ENCODE measurements around the gene PSPH. TPM values are rescaled to one million over a fixed set of nuclear protein-coding genes. Genes with fewer than 3 reads are reported as not detected.
"Not testable (repeated sequence)": the region's sequence is repeated elsewhere in the genome, so short reads cannot be mapped to it uniquely, and the experiment has no call there.

The PSPH gene
- total RNA-seq, 1 donor from 2014 or later: 51.6 TPM

DNA sequence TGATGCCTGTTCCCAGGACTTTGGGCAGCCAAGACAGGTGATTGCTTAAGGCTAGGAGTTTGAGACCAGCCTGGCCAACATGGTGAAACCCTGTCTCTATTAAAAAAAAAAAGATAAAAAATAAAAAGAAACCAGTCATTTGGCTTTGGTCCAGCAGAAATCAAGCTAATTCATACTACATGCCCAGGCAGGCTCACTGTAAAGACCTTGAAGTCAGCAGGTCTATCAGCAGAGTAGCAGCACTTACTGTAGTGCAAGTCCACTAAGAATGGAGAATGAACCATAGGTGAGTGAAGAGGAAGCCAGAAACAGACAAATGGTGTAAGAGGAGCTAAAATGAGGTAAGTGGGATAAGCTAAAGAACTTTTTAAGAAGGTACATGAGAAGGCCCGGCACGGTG lies 24.7 kb downstream of the PSPH start:
- Mint-ChIP-seq H3K27me3 (ENCODE audit: unreplicated experiment) (no peaks in the 10 kb centered on the region), H3K9me3 (ENCODE audit: unreplicated experiment) (no peaks in the 10 kb centered on the region), H3K4me3 (ENCODE audit: unreplicated experiment) (no peak overlapping the region), H3K27ac (ENCODE audit: unreplicated experiment) (no peak overlapping the region), H3K36me3 (ENCODE audit: unreplicated experiment) (peaks cover 4% of the 10 kb centered on the region), H3K4me1 (ENCODE audit: low read depth, unreplicated experiment) (no peaks in the 10 kb centered on the region)
- TF ChIP-seq, protein P1, sequence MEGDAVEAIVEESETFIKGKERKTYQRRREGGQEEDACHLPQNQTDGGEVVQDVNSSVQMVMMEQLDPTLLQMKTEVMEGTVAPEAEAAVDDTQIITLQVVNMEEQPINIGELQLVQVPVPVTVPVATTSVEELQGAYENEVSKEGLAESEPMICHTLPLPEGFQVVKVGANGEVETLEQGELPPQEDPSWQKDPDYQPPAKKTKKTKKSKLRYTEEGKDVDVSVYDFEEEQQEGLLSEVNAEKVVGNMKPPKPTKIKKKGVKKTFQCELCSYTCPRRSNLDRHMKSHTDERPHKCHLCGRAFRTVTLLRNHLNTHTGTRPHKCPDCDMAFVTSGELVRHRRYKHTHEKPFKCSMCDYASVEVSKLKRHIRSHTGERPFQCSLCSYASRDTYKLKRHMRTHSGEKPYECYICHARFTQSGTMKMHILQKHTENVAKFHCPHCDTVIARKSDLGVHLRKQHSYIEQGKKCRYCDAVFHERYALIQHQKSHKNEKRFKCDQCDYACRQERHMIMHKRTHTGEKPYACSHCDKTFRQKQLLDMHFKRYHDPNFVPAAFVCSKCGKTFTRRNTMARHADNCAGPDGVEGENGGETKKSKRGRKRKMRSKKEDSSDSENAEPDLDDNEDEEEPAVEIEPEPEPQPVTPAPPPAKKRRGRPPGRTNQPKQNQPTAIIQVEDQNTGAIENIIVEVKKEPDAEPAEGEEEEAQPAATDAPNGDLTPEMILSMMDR (IDR thresholded peaks at IDR 0.05; ENCODE audit: partially characterized antibody, unreplicated experiment): no peak
- DNase-seq: no peak

DNA sequence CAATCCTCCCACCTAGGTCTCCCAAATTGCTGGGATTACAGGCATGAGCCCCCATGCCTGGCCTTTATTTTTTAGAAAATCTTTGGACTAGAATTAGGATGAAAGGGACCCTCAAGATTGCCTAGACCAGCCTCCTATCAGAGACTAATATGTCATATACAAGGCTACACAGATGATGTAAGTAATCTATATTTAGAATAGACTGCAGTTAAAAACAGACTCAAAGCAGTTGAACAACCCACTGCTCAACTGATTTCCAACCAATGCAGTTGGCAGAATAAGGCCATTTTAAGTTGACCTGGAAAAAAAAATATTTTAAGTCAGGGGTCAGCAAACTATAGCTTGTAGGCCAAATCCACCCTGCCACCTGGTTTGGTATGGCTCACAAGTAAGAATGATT lies 27.7 kb downstream of the PSPH start:
- H3K4me3 Mint-ChIP-seq (ENCODE audit: unreplicated experiment): no peak overlapping the region
- H3K27ac Mint-ChIP-seq (ENCODE audit: unreplicated experiment): no peak overlapping the region
- H3K9me3 Mint-ChIP-seq (ENCODE audit: unreplicated experiment): no peaks in the 10 kb centered on the region
- H3K4me1 Mint-ChIP-seq (ENCODE audit: low read depth, unreplicated experiment): no peaks in the 10 kb centered on the region
- peaks cover 4% of the 10 kb centered on the region for H3K36me3 Mint-ChIP-seq (ENCODE audit: unreplicated experiment)
- H3K27me3 Mint-ChIP-seq (ENCODE audit: unreplicated experiment): no peaks in the 10 kb centered on the region
- no peak for DNase-seq
- TF ChIP-seq, protein P1 (IDR thresholded peaks at IDR 0.05; ENCODE audit: partially characterized antibody, unreplicated experiment): no peak

DNA sequence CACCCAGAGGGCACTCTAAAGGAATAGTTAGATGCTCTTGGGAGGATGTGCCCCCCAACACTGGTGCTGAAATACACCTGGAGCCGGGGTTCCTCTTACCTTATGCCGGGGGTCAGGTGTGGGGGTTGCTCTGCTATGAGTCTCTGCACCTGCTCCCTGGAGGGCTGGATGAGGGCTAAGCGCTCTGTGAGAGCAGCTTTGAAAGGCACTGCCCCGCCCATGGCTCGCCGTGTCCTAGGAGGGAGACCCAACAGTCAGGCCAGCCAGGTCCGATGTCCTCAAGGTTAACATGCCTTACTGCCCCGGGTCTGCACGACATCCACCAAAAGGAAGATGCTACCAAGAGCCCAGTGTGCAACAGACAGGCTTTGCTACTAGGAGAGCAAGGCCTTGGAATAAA lies 31.7 kb downstream of the PSPH start:
- Mint-ChIP-seq H3K27ac (ENCODE audit: unreplicated experiment) (no peak overlapping the region), H3K36me3 (ENCODE audit: unreplicated experiment) (no peaks in the 10 kb centered on the region), H3K27me3 (ENCODE audit: unreplicated experiment) (no peaks in the 10 kb centered on the region), H3K9me3 (ENCODE audit: unreplicated experiment) (no peaks in the 10 kb centered on the region), H3K4me3 (ENCODE audit: unreplicated experiment) (no peak overlapping the region), H3K4me1 (ENCODE audit: low read depth, unreplicated experiment) (no peaks in the 10 kb centered on the region)
- DNase-seq: no peak
- TF ChIP-seq, protein P1 (IDR thresholded peaks at IDR 0.05; ENCODE audit: partially characterized antibody, unreplicated experiment): no peak

DNA sequence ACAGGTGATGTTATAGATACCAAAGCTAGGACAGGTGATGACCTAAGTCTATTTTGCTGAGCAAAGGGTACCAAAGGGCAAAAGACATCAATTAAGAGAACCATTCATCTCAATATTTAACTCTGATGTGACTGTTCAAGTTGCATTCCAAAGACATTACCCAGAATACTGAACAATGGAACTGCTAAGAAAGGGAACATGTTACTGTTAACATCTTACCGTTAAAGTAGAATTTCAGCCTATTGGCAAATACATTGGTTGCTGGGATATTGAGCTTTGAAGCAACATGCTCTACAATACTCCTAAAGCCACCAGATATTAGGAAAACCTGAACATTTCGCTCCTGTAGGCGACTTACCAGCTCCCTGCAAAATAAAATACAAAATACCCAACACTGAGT lies 34.2 kb downstream of the PSPH start:
- not testable (repeated sequence) for H3K27me3 Mint-ChIP-seq (ENCODE audit: unreplicated experiment); H3K4me3 Mint-ChIP-seq (ENCODE audit: unreplicated experiment); H3K36me3 Mint-ChIP-seq (ENCODE audit: unreplicated experiment); H3K4me1 Mint-ChIP-seq (ENCODE audit: low read depth, unreplicated experiment); H3K27ac Mint-ChIP-seq (ENCODE audit: unreplicated experiment); H3K9me3 Mint-ChIP-seq (ENCODE audit: unreplicated experiment); DNase-seq

DNA sequence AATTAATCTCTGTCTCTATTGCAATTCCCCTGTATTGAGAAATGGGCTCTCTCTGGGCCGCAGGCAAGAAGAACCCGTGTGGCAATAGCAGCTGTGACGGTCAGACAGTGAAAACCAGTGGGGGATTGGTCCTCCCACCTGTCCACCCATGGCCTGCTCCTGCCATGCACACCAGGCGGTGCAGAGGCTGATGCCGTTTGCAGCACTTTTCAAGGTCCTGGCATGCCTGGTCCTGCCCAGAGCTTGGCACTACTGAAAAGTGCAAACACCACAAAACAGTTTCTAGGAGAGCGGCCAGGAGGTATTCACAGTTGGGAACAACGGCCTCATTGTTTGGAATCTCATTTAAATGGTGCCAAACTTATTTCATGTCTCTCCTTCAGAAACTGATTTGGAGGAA lies 41.5 kb downstream of the PSPH start:
- no peak for DNase-seq
- Mint-ChIP-seq H3K4me1 (ENCODE audit: low read depth, unreplicated experiment) (peaks cover 8% of the 10 kb centered on the region), H3K27ac (ENCODE audit: unreplicated experiment) (no peak overlapping the region), H3K36me3 (ENCODE audit: unreplicated experiment) (no peaks in the 10 kb centered on the region), H3K27me3 (ENCODE audit: unreplicated experiment) (no peaks in the 10 kb centered on the region), H3K9me3 (ENCODE audit: unreplicated experiment) (peaks cover 2% of the 10 kb centered on the region), H3K4me3 (ENCODE audit: unreplicated experiment) (no peak overlapping the region)
- TF ChIP-seq, protein P1 (IDR thresholded peaks at IDR 0.05; ENCODE audit: partially characterized antibody, unreplicated experiment): no peak

DNA sequence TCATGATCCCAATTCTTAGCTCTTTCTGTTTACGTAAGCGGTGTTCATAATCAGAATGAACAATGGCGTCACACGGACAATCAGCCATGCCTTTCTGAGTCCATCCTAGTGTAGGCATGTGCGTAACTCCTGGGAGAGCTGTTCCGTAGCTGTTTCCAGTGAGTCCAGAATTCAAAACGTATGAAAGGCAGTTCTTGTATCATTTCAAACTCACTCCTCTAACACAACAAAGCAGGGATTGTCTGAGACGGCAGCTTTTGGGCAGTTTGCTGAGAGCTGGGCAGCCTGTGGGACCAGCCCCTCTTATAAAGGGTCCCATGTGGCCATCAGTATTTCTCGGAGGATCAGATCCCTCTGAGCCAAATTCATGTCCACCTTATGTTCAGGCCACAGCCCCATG lies 43.4 kb downstream of the PSPH start:
- H3K9me3 Mint-ChIP-seq (ENCODE audit: unreplicated experiment): peaks cover 2% of the 10 kb centered on the region
- peaks cover 8% of the 10 kb centered on the region for H3K4me1 Mint-ChIP-seq (ENCODE audit: low read depth, unreplicated experiment)
- DNase-seq: no peak
- no peaks in the 10 kb centered on the region for H3K27me3 Mint-ChIP-seq (ENCODE audit: unreplicated experiment)
- TF ChIP-seq, protein P1 (IDR thresholded peaks at IDR 0.05; ENCODE audit: partially characterized antibody, unreplicated experiment): no peak
- H3K4me3 Mint-ChIP-seq (ENCODE audit: unreplicated experiment): no peak overlapping the region
- H3K27ac Mint-ChIP-seq (ENCODE audit: unreplicated experiment): no peak overlapping the region
- H3K36me3 Mint-ChIP-seq (ENCODE audit: unreplicated experiment): no peaks in the 10 kb centered on the region
